ENCODE data around the gene NKX6-1.

The NKX6-1 gene

GRCh38 chr4:84497504-84498202 lies 1.4 kb downstream of the NKX6-1 start:
- DNase-seq, result peak in 2 of 3 donors; percentile 26 to 38

GRCh38 chr4:84496706-84497503 lies 2.2 kb downstream of the NKX6-1 start:
- DNase-seq, result no peak

- DNase-seq, result peak; percentile 58 to 64 (median 64)
Observed at GRCh38 chr4:84496331-84496705, 2.8 kb downstream of the NKX6-1 start.

GRCh38 chr4:84495794-84496261 lies 3.3 kb downstream of the NKX6-1 start:
- no peak for DNase-seq

- DNase-seq, result no peak
Observed at GRCh38 chr4:84495118-84495793, 3.8 kb downstream of the NKX6-1 start.

GRCh38 chr4:84494531-84494930 lies 4.6 kb downstream of the NKX6-1 start:
- DNase-seq, result no peak

- DNase-seq, result no peak
Observed at GRCh38 chr4:84494076-84494475, 5.0 kb downstream of the NKX6-1 start.

GRCh38 chr4:84493092-84493850 lies 5.8 kb downstream of the NKX6-1 start:
- peak; percentile 46 to 58 (median 54) for DNase-seq

- DNase-seq, result no peak
Observed at GRCh38 chr4:84492737-84493091, 6.4 kb downstream of the NKX6-1 start.

GRCh38 chr4:84492290-84492689 lies 6.8 kb downstream of the NKX6-1 start:
- DNase-seq, result no peak

GRCh38 chr4:84491481-84491880 lies 7.6 kb downstream of the NKX6-1 start:
- no peak for DNase-seq

GRCh38 chr4:84490663-84491062 lies 8.4 kb downstream of the NKX6-1 start:
- no peak for DNase-seq

- no peak for DNase-seq
Observed at GRCh38 chr4:84484236-84484635, 14.9 kb downstream of the NKX6-1 start.

- no peak for DNase-seq
Observed at GRCh38 chr4:84483688-84484087, 15.4 kb downstream of the NKX6-1 start.

- DNase-seq, result peak; percentile 56 to 77 (median 64)
Observed at GRCh38 chr4:84482564-84483563, 16.2 kb downstream of the NKX6-1 start.

GRCh38 chr4:84481860-84482245 lies 17.2 kb downstream of the NKX6-1 start:
- DNase-seq, result no peak

GRCh38 chr4:84481077-84481859 lies 17.8 kb downstream of the NKX6-1 start:
- DNase-seq, result no peak

- DNase-seq, result no peak
Observed at GRCh38 chr4:84480082-84480481, 19.0 kb downstream of the NKX6-1 start.

GRCh38 chr4:84479663-84480062 lies 19.4 kb downstream of the NKX6-1 start:
- no peak for DNase-seq

- no peak for DNase-seq
Observed at GRCh38 chr4:84477738-84478137, 21.4 kb downstream of the NKX6-1 start.

- no peak for DNase-seq
Observed at GRCh38 chr4:84474107-84474506, 25.0 kb downstream of the NKX6-1 start.

Measured in suppressor macrophage treated with lipopolysaccharide for 1 hour (primary cell).